Ecto neural progenitor cell (in vitro differentiated cells): ENCODE data around the gene OR1L1.

Experiments used
- DNase-seq: peaks from one replicate; pipeline ENCODE4 v3.0.0-alpha.2; 2018; ENCODE audit warnings: low spot score

The OR1L1 gene, protein sequence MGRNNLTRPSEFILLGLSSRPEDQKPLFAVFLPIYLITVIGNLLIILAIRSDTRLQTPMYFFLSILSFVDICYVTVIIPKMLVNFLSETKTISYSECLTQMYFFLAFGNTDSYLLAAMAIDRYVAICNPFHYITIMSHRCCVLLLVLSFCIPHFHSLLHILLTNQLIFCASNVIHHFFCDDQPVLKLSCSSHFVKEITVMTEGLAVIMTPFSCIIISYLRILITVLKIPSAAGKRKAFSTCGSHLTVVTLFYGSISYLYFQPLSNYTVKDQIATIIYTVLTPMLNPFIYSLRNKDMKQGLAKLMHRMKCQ

DNA sequence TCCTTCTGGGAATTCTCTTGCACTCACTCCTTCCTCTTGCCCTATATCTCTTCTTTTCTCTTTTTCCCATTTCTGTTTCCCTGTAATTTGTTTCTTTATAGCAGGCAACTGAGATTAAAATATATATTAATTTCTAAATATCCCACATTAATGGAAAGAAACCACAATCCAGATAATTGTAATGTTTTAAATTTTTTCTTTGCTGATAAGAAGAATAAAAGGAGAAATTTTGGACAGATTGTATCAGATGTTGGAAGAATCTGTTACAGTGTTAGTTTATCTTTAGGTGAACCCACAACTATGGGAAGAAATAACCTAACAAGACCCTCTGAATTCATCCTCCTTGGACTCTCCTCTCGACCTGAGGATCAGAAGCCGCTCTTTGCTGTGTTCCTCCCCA, at the start of gene OR1L1:
Gene OR1L1, plus strand, starts transcription at position 301 of the 400 bp plus-strand sequence. Its CDS starts 0 bp downstream, at position 301.
- no peak for DNase-seq

DNA sequence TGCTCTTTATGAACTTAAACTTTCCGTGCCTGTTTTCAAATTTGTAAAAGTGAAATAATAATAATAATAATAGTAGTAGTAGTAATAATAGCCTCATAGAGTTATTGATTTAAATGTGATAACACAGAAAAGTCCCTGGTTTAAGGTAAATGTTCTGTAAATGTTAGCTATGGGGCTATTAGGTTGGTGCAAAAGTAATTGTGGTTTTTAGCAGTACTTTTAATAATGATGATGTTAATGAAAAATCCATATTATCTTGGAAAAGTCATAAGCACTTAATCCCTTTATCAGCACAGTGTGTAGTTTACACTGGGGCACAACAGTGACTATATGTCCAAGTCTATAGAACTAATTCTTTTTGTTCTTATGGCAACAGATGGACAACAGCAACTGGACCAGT, 47.2 kb upstream of the OR1L1 start, which contains the start of gene OR1Q1:
Gene OR1Q1, plus strand, starts transcription at position 377 of the 400 bp plus-strand sequence. Its CDS starts 0 bp downstream, at position 377.
- DNase-seq: no peak

DNA sequence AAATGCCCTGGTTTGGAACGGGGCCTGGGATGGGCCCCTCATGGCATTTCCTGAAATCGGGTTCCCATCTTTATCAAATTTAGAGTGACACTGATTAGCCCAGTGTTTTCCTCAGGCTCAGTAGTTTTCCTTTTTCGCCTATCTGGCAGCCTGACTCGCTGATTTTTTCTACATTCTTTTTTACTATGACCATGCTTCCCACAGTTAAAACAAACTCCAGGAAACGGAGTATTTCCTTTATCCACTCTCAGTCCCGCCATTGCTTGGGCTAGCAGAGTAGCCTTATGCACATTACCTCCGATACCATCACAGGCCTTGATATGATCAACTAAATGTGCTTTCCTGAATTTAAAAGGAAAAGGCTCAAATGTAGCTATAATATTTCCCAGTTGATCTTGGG, 41.5 kb upstream of the OR1L1 start:
- DNase-seq: no peak

DNA sequence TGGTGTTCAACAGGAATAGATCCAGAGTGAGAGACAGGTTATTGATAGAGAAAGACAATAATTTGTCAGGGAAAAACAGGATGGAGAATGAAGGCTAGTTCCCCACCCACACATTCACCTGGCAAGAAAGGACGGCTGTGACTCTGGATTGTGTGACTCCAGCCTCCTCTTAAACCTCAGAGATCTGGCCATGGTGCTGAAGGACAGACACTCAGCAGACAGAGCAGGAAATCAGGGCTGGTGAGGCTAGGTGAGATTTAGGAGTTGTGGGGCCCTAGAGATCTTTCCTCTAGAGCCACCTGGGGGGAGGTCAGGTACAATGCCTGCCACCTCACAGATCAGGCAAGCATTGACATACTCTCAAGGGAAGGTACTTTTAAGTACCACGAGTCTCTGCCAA, 19.3 kb upstream of the OR1L1 start:
- no peak for DNase-seq

DNA sequence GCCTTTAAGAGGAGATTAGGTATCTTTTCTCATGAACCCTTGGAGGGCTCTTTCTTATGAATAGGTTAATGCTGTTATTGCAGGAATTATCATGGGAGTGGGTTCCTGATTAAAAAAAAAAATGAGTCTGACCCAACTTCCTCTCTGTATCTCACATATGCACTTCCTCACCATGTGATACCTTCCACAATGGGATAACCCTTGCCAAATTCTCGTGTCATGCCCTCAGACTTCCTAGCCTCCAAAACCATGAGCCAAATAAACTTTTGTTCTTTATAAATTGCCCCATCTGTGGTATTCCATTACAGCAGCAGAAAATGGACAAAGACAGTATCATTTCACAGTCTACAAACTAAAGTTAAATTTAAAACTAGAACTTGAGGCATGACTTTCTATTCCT, 5.1 kb upstream of the OR1L1 start:
- no peak for DNase-seq

DNA sequence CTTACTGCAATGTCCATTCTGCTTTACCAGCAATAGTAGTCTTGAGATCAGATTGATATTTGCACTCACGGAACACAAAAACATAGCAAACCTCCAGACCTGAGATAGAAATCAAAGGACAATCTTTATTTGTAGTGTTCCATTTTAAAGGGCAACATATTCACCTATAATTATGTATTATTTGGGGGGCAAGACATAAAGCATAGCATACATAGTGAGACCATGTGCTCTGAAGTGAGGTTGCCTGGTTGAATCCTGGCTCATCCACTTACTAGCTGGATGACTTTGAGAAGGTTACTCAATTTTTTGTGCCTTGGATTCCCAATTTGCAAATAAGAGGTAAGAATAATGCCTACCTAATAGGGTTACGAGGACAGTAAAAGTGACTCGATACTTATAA, 4.0 kb upstream of the OR1L1 start, which contains the start of gene OR1B1:
Gene OR1B1, minus strand, starts transcription at position 101 of the 400 bp plus-strand sequence.
- DNase-seq: no peak

DNA sequence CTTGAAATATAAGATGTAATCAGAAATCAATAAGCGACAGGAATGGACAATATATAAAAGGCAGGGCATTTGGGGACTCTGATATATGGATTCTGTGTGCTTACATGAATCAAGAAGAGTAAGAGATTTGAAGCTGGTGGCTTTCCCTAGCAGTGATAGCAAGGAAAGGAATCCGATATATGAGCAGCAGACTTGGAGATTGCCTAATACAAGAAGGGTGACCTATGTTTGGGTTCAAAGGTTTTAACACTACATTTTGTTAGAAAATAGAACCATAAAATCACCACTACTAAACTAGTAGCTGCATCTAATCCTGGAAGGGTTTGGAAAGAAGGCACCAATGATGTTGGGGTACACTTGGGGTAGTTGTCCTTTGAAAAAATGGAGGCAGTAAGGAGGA, 11.0 kb downstream of the OR1L1 start:
- DNase-seq: no peak

DNA sequence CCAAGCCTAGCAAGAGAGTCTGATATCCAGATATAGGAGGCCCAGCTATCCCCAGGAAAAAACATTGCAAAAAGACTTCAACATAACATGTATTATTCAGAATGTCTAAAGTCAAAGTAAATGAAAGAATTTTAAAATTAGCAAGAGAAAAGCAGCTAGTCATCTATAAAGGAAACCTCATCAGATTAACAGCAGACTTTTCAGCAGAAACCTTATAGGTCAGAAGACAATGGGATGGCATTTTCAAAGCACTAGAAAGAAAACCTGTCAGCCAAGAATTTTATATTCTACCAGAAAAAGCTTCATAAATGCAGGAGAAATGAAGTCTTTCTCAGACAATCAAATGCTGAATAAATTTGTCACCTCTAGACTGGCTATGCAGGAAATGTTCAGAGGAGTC, 23.3 kb downstream of the OR1L1 start:
- no peak for DNase-seq

DNA sequence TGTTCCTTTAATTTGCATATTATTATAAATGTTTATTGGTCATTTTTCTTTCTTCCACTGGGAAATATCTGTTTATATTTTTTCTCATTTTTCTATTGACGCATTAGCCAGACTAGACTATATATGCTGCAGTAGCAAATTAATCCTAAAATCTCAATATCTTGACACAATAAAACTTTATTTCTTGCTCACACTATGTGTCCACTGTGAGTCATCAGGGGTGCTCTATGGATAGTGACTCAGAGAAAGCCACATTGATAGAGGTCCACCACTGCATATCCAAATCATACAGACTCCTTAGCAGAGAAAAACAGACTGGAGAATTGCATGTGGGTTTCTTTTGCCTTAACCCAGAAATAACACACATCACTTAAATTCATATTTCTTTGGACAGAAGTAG, 34.2 kb downstream of the OR1L1 start:
- no peak for DNase-seq
